HCT116 (cell line): ENCODE data around the gene F7. TPM values are rescaled to one million over a fixed set of nuclear protein-coding genes. Genes with fewer than 3 reads are reported as not detected.

Source experiments
- ATAC-seq: fragments of 200-7000 bp; cut with Tn5 transposase; 2 replicates; pipeline ENCODE4 v1.9.1; 2020; ENCODE audit warnings: mild to moderate bottlenecking, moderate library complexity
- BruUV-seq: library from RNA; stranded (reverse); fragments of 400-500 nt; replicated peaks from 2 replicates; lab custom pipeline; 2021; lab: Mats Ljungman, UMichigan
- CTCF ChIA-PET: fragments of 300-600 bp; sonication (Branson Sonifier 250); formaldehyde crosslinking; loops from one replicate; lab custom pipeline; 2021; ENCODE audit warnings: antibody characterized with exemption; lab: Charles Lee
- POLR2A ChIA-PET: fragments of 300-600, 350-600 bp; sonication (Branson Sonifier 250); formaldehyde crosslinking; loops from one replicate; lab custom pipeline; 2021; ENCODE audit warnings: antibody characterized with exemption; lab: Charles Lee
- RAD21 ChIA-PET, 2 experiments: fragments of 300-600 bp; sonication (Branson Sonifier 250); formaldehyde crosslinking; loops; one replicate each; lab custom pipeline; 2023; ENCODE audit warnings: low total read pairs in 2 of 2; ENCODE audit not compliant: uncharacterized antibody in 2 of 2, unreplicated experiment in 2 of 2, low non-redundant PET in 1 of 2; lab: Charles Lee
- DNase-seq: peaks from one replicate; pipeline ENCODE4 v3.0.0-alpha.2; 2010; ENCODE audit warnings: low read depth, low spot score
- H2AFZ ChIP-seq: fragments of 200-600 bp; shearing (Covaris generic), sonication (generic); 2 replicates; pipeline ENCODE4 v1.6.1; 2017; ENCODE audit warnings: low read depth, mixed run types, mixed read lengths, antibody characterized with exemption, low read length; ENCODE audit not compliant: poor library complexity, severe bottlenecking
- H3K27ac ChIP-seq: 2 replicates; pipeline ENCODE4 v1.5.1; 2012; ENCODE audit warnings: low read depth, low read length
- H3K27me3 ChIP-seq: fragments of 200-600 bp; sonication (generic); 2 replicates; pipeline ENCODE4 v1.6.1; 2016; ENCODE audit warnings: mixed run types, low read length, mixed read lengths; ENCODE audit not compliant: insufficient read depth
- H3K36me3 ChIP-seq, 2 experiments: fragments of 200-500 bp in 1 of 2; fragments of 200-600 bp in 1 of 2; sonication (Bioruptor generic) in 1 of 2; sonication (generic) in 1 of 2; 2 replicates each; pipeline versions ENCODE4 v1.5.1 to v1.6.1; 2014 to 2016; ENCODE audit warnings: low read length in 2 of 2, inconsistent platforms in 1 of 2, mixed read lengths in 1 of 2, mixed run types in 1 of 2; ENCODE audit not compliant: insufficient read depth in 2 of 2, control insufficient read depth in 1 of 2
- H3K4me1 ChIP-seq, 2 experiments: fragments of 200-600 bp in 1 of 2; sonication (generic) in 1 of 2; 2 replicates each; pipeline versions ENCODE4 v1.5.1 to v1.6.1; 2012 to 2017; ENCODE audit warnings: low read length in 2 of 2, inconsistent platforms in 1 of 2, mild to moderate bottlenecking in 1 of 2, mixed read lengths in 1 of 2, mixed run types in 1 of 2, moderate library complexity in 1 of 2; ENCODE audit not compliant: insufficient read depth in 2 of 2, control insufficient read depth in 1 of 2
- H3K4me2 ChIP-seq: fragments of 200-600 bp; sonication (generic); 2 replicates; pipeline ENCODE4 v1.6.1; 2017; ENCODE audit warnings: mixed run types, low read length, mixed read lengths
- H3K4me3 ChIP-seq, 2 experiments: fragments of 200-600 bp in 1 of 2; sonication (generic) in 1 of 2; replicated peaks in 1 of 2; 2 replicates each; pipeline ENCODE4 v1.5.1; 2011 to 2016; ENCODE audit warnings: low read length in 2 of 2, control low read depth in 1 of 2, low read depth in 1 of 2, mild to moderate bottlenecking in 1 of 2, mixed read lengths in 1 of 2, mixed run types in 1 of 2
- H3K79me2 ChIP-seq: fragments of 200-600 bp; sonication (generic); 2 replicates; pipeline ENCODE4 v1.6.1; 2017; ENCODE audit warnings: mild to moderate bottlenecking, mixed run types, low read length, moderate library complexity, mixed read lengths; ENCODE audit not compliant: insufficient read depth
- H3K9ac ChIP-seq: fragments of 200-600 bp; sonication (generic); 2 replicates; pipeline ENCODE4 v1.6.1; 2016; ENCODE audit warnings: low read length, mixed read lengths
- H3K9me2 ChIP-seq: fragments of 200-600 bp; sonication (generic), shearing (Covaris generic); 2 replicates; pipeline ENCODE4 v1.6.1; 2017; ENCODE audit warnings: mixed run types, mild to moderate bottlenecking, moderate library complexity; ENCODE audit not compliant: insufficient read depth
- H3K9me3 ChIP-seq, 2 experiments: fragments of 200-500 bp in 1 of 2; fragments of 200-600 bp in 1 of 2; sonication (Bioruptor generic) in 1 of 2; sonication (generic) in 1 of 2; 2 replicates each; pipeline ENCODE4 v1.6.1; 2014 to 2017; ENCODE audit warnings: low read length in 2 of 2, mixed read lengths in 2 of 2, inconsistent platforms in 1 of 2, low read depth in 1 of 2, mild to moderate bottlenecking in 1 of 2, mixed run types in 1 of 2, moderate library complexity in 1 of 2; ENCODE audit not compliant: control insufficient read depth in 1 of 2, insufficient read depth in 1 of 2
- H4K20me1 ChIP-seq: fragments of 200-600 bp; sonication (generic), shearing (Covaris generic); 2 replicates; pipeline ENCODE4 v1.6.1; 2017; ENCODE audit warnings: mixed run types, mild to moderate bottlenecking, moderate library complexity; ENCODE audit not compliant: insufficient read depth
- CEBPB ChIP-seq: IDR thresholded peaks from 2 replicates; pipeline ENCODE4 v1.6.1; 2012; ENCODE audit warnings: low read depth
- EGR1 ChIP-seq: IDR thresholded peaks from 2 replicates; pipeline ENCODE4 v1.6.1; 2012; ENCODE audit warnings: low read depth
- EZH2 ChIP-seq: fragments of 200-600 bp; sonication (generic); IDR thresholded peaks from 2 replicates; pipeline ENCODE4 v1.6.1; 2017; ENCODE audit warnings: antibody characterized with exemption, mixed run types
- EZH2phosphoT487 ChIP-seq: fragments of 200-600 bp; IDR thresholded peaks from 2 replicates; pipeline ENCODE4 v1.6.1; 2018; ENCODE audit warnings: antibody characterized with exemption, borderline replicate concordance
- POLR2A ChIP-seq: IDR thresholded peaks from 2 replicates; pipeline ENCODE4 v1.7.0; 2011; ENCODE audit warnings: borderline replicate concordance; ENCODE audit not compliant: insufficient read depth, insufficient read length; ENCODE audit errors: extremely low read depth
- RAD21 ChIP-seq: IDR thresholded peaks from 2 replicates; pipeline ENCODE4 v1.6.1; 2012; ENCODE audit warnings: low read depth, mild to moderate bottlenecking
- SP1 ChIP-seq: IDR thresholded peaks from 2 replicates; pipeline ENCODE4 v1.6.1; 2012; ENCODE audit warnings: low read depth
- TCF7L2 ChIP-seq: IDR thresholded peaks from 2 replicates; pipeline ENCODE4 v1.7.0; 2011; ENCODE audit warnings: borderline replicate concordance, inconsistent platforms; ENCODE audit not compliant: insufficient read depth, insufficient read length; ENCODE audit errors: extremely low read depth
- ZFX ChIP-seq: fragments of 450-650 bp; IDR thresholded peaks from 2 replicates; pipeline ENCODE4 v1.6.1; 2017
- ZNF274 ChIP-seq: fragments of 200-500 bp; sonication (Bioruptor generic); IDR thresholded peaks from 2 replicates; pipeline ENCODE4 v1.6.1; 2014; ENCODE audit warnings: mild to moderate bottlenecking, low read depth, low read length, inconsistent platforms
- intact Hi-C: fragments of 100-400 bp; cut with micrococcal nuclease; formaldehyde crosslinking; loops from 2 replicates; pipeline ENCODE4 v1.10.0; 2022
- total RNA-seq: library from RNA; stranded (reverse); gene quantifications from one replicate; pipeline ENCODE4 v1.2.1, GENCODE V29; 2021; ENCODE audit not compliant: unreplicated experiment
- TF ChIP-seq, protein P1 (sequence below): IDR thresholded peaks from 2 replicates; pipeline ENCODE4 v1.6.1; 2012

Gene F7
- total RNA-seq, 1 experiment from 2014 or later: not detected

DNA sequence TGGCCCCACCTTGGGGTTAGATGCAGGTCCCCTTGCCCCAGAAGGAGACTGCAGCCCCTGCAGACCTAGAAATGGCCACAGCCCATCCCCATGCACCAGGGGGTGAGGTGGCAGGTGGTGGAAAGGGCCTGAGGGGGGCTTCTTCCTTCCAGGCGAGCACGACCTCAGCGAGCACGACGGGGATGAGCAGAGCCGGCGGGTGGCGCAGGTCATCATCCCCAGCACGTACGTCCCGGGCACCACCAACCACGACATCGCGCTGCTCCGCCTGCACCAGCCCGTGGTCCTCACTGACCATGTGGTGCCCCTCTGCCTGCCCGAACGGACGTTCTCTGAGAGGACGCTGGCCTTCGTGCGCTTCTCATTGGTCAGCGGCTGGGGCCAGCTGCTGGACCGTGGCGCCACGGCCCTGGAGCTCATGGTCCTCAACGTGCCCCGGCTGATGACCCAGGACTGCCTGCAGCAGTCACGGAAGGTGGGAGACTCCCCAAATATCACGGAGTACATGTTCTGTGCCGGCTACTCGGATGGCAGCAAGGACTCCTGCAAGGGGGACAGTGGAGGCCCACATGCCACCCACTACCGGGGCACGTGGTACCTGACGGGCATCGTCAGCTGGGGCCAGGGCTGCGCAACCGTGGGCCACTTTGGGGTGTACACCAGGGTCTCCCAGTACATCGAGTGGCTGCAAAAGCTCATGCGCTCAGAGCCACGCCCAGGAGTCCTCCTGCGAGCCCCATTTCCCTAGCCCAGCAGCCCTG, 12.8 kb downstream of the F7 start:
- ATAC-seq: no peak
- TF ChIP-seq CEBPB (no peak), SP1 (no peak)
- H3K4me2 ChIP-seq: no peak overlapping the region
- no peaks in the 10 kb centered on the region for H3K9me3 ChIP-seq
- no peaks in the 10 kb centered on the region for H3K79me2 ChIP-seq
- no peaks in the 10 kb centered on the region for H3K9me2 ChIP-seq
- peaks cover 4 to 21% of the 10 kb centered on the region in 2 experiments; a peak in 3 of 4 replicates for H3K4me1 ChIP-seq
- no peak overlapping the region for H3K27ac ChIP-seq
- no peak overlapping the region for H3K9ac ChIP-seq
- ChIA-PET CTCF (no interaction called here), RAD21 (no interaction called here), POLR2A (no interaction called here)
- H2AFZ ChIP-seq: no peak overlapping the region
- BruUV-seq: no TSS peak
- intact Hi-C loops: no loop called here
- 0 out of 2 replicates have a peak, but pooled peaks cover 4% of the 10 kb centered on the region for H3K27me3 ChIP-seq
- no peaks in the 10 kb centered on the region for H4K20me1 ChIP-seq
- DNase-seq: no peak
- H3K36me3 ChIP-seq: no peaks in the 10 kb centered on the region
- no peak overlapping the region for H3K4me3 ChIP-seq

DNA sequence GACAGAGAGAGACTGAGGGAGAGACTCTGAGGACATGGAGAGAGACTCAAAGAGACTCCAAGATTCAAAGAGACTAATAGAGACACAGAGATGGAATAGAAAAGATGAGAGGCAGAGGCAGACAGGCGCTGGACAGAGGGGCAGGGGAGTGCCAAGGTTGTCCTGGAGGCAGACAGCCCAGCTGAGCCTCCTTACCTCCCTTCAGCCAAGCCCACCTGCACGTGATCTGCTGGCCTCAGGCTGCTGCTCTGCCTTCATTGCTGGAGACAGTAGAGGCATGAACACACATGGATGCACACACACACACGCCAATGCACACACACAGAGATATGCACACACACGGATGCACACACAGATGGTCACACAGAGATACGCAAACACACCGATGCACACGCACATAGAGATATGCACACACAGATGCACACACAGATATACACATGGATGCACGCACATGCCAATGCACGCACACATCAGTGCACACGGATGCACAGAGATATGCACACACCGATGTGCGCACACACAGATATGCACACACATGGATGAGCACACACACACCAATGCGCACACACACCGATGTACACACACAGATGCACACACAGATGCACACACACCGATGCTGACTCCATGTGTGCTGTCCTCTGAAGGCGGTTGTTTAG, 13.7 kb downstream of the F7 start:
- ATAC-seq (no peak), DNase-seq (no peak)
- TF ChIP-seq EZH2phosphoT487 (no peak), POLR2A (no peak), TCF7L2 (no peak), ZFX (no peak), ZNF274 (no peak), EZH2 (no peak), RAD21 (no peak), EGR1 (no peak)
- TF ChIP-seq, protein P1, sequence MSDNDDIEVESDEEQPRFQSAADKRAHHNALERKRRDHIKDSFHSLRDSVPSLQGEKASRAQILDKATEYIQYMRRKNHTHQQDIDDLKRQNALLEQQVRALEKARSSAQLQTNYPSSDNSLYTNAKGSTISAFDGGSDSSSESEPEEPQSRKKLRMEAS: no peak
- Histone ChIP-seq H3K36me3 (no peaks in the 10 kb centered on the region), H3K4me3 (no peak overlapping the region), H2AFZ (no peak overlapping the region), H3K79me2 (no peaks in the 10 kb centered on the region), H3K9me2 (no peaks in the 10 kb centered on the region), H3K4me2 (no peak overlapping the region), H3K27ac (no peak overlapping the region), H4K20me1 (no peaks in the 10 kb centered on the region), H3K27me3 (0 out of 2 replicates have a peak, but pooled peaks cover 4% of the 10 kb centered on the region), H3K9me3 (no peaks in the 10 kb centered on the region), H3K4me1 (peaks cover 4 to 21% of the 10 kb centered on the region in 2 experiments; a peak in 3 of 4 replicates), H3K9ac (no peak overlapping the region)
- CTCF ChIA-PET: no interaction called here
- BruUV-seq: no TSS peak
- POLR2A ChIA-PET: no interaction called here
- intact Hi-C loops: no loop called here
- RAD21 ChIA-PET: no interaction called here
